Activated naive CD4-positive, alpha-beta T cell treated with anti-CD3 and anti-CD28 coated beads, Interleukin-2, amount 10 ng/mL, durations not matched to agents 5 hours and 36 hours (primary cell): ENCODE measurements around the gene CLPSL2. TPM values are rescaled to one million over a fixed set of nuclear protein-coding genes. Genes with fewer than 3 reads are reported as not detected.

Experiments used
- total RNA-seq, 2 experiments: library from RNA; stranded (reverse); gene quantifications; one replicate each; pipeline ENCODE4 v1.2.3, GENCODE V29; 2021

CLPSL2 gene
- total RNA-seq, result not detected

GRCh38 chr6:35776364-35777215 is at the start of gene CLPSL2:
Gene CLPSL2 (plus strand): TSS chr6:35776598. CDS start chr6:35776619, 21 bp downstream.

GRCh38 chr6:35736982-35737412 is 39.4 kb upstream of the CLPSL2 start, which contains the start of gene ARMC12:
Gene ARMC12 (plus strand): TSS chr6:35737032. CDS start chr6:35737109, 77 bp downstream.

GRCh38 chr6:35780719-35781118 is 4.3 kb downstream of the CLPSL2 start, which contains the start of gene CLPSL1:
Gene CLPSL1 (plus strand): TSS chr6:35781019. CDS start chr6:35781111, 92 bp downstream.

GRCh38 chr6:35804996-35805736 is 28.8 kb downstream of the CLPSL2 start, which contains the start of gene LHFPL5:
Gene LHFPL5 (plus strand): TSS chr6:35805352. CDS start chr6:35805671, 319 bp downstream.

Other genes with a start within 250 kb of the CLPSL2 start
- gene FKBP5, start 87.7 kb upstream of the CLPSL2 start, total RNA-seq, result 10 to 100 TPM; 65.5 to 65.6 TPM
- gene ARMC12, start 39.6 kb upstream of the CLPSL2 start, total RNA-seq, result 1 to 10 TPM; 1.3 to 1.7 TPM
- gene CLPSL1, start 4.4 kb downstream of the CLPSL2 start, total RNA-seq, result not detected
- gene CLPS, start 20.7 kb downstream of the CLPSL2 start, total RNA-seq, result not detected
- gene LHFPL5, start 28.8 kb downstream of the CLPSL2 start, total RNA-seq, result not detected
- gene SRPK1, start 144.5 kb downstream of the CLPSL2 start, total RNA-seq, result 10 to 100 TPM; 69.9 to 70.9 TPM
- not detected for gene SLC26A8, start 248.0 kb downstream of the CLPSL2 start, total RNA-seq